C4-2B (cell line): Measurements from ENCODE around the gene RPTOR.

Source experiments
- H3K27ac ChIP-seq: fragments of 450-650 bp; 2 replicates; pipeline ENCODE4 v1.5.1; 2017
- ZFX ChIP-seq: fragments of 450-650 bp; IDR thresholded peaks from 2 replicates; pipeline ENCODE4 v1.6.1; 2017
- TF ChIP-seq, protein P1 (sequence below): fragments of 450-650 bp; conservative IDR thresholded peaks from 2 replicates; pipeline ENCODE4 v1.5.1; 2017; ENCODE audit warnings: mild to moderate bottlenecking

The RPTOR gene

GRCh38 chr17:80827646-80828643, 283.3 kb downstream of the RPTOR start:
- no peak overlapping the region for H3K27ac ChIP-seq
- TF ChIP-seq ZFX = no peak
- TF ChIP-seq, protein P1, sequence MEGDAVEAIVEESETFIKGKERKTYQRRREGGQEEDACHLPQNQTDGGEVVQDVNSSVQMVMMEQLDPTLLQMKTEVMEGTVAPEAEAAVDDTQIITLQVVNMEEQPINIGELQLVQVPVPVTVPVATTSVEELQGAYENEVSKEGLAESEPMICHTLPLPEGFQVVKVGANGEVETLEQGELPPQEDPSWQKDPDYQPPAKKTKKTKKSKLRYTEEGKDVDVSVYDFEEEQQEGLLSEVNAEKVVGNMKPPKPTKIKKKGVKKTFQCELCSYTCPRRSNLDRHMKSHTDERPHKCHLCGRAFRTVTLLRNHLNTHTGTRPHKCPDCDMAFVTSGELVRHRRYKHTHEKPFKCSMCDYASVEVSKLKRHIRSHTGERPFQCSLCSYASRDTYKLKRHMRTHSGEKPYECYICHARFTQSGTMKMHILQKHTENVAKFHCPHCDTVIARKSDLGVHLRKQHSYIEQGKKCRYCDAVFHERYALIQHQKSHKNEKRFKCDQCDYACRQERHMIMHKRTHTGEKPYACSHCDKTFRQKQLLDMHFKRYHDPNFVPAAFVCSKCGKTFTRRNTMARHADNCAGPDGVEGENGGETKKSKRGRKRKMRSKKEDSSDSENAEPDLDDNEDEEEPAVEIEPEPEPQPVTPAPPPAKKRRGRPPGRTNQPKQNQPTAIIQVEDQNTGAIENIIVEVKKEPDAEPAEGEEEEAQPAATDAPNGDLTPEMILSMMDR = no peak

GRCh38 chr17:80829166-80829813, 284.7 kb downstream of the RPTOR start:
- no peak overlapping the region for H3K27ac ChIP-seq
- TF ChIP-seq, protein P1 = no peak
- no peak for TF ChIP-seq ZFX

DNA sequence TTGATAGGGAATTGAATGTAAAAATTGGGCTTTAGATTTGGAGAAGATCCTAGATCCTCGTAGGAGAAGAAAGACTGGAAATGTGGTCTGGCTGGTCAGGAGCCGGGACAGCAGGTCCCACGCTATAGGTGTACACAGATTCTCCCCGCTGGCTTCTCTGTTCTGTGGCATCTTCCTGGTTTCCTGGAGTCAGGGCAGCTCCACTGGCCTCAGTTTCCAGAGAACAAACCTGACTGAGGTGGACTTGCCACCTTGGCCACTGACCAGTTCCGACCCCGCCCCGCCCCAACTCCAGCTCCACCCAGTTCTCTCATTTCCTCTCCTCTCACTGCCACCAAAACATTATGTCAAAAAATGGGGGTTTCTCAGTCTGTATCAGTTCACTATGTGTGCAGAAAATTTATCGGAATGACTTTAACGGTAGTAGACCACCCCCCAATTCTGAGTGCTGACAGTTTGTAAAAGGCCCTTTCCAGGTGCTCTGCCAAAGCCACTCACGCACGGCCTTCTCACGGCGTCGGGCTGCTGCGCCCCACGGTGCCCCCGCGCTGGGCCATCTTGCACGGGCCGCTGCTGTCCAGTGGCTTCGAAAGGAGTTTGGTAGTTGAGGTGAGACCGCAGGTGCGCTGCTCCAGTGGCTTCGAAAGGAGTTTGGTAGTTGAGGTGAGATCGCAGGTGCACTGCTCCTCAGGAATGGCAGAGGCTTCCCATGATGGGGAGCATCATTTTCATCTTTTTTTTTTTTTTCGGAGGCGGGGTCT, 285.6 kb downstream of the RPTOR start:
- no peak overlapping the region for H3K27ac ChIP-seq

DNA sequence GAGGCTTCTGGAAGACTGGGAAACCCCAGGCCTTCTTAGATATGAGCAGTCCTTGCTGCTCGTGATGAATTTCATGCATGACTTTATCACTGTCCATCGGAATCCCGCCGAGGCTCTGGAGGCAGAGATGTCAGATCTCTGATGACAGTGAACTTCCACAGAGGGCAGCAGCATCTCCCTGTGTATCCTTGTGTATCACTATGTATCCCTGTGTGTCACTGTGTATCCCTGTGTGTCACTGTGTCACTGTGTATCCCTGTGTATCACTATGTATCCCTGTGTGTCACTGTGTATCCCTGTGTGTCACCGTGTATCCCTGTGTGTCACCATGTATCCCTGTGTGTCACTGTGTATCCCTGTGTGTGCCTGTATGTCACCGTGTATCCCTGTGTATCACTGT, 286.9 kb downstream of the RPTOR start:
- H3K27ac ChIP-seq = no peak overlapping the region
- TF ChIP-seq ZFX = no peak
- TF ChIP-seq, protein P1 = no peak

More for the DNA sequence above, 285.6 kb downstream of the RPTOR start:
- TF ChIP-seq, protein P1 = no peak
- no peak for TF ChIP-seq ZFX

DNA sequence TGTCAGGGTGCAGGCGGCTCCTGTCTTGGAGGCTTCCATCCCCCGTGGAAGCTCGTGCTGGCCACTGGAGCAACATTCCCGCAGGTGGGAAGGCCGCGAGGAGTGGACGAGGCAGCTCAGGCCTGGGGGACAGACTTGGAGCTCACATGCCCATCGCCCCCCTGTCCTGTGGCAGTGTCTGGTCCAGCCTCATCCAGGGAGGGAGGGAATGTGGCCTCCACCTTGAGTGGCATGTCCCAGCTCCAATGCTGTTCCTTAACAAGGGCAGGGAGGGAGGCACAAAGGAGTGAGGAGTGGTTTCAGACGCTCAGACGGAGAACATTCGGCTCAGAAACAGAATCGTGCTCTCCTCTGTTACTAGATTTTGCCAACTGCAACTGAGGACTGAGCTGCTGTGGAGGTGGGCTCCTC, 287.6 kb downstream of the RPTOR start:
- H3K27ac ChIP-seq = no peak overlapping the region
- no peak for TF ChIP-seq ZFX
- TF ChIP-seq, protein P1 = no peak

- TF ChIP-seq ZFX = no peak
- TF ChIP-seq, protein P1 = no peak
- no peak overlapping the region for H3K27ac ChIP-seq
Observed at GRCh38 chr17:80832888-80833583, 288.4 kb downstream of the RPTOR start.
